ENCODE results near the gene NHS.

- TF ChIP-seq CTCF (IDR thresholded peaks at IDR 0.05): no peak
- no peak for TF ChIP-seq POLR2A (IDR thresholded peaks at IDR 0.05)
Measured at GRCh38 chrX:17567187-17567586, 192.2 kb downstream of the NHS start.

Measured in vagina (tissue), 2 donors.